Measurements from ENCODE around the gene C9orf78. TPM values are rescaled to one million over a fixed set of nuclear protein-coding genes. Genes with fewer than 3 reads are reported as not detected.
A peak's percentile ranks its signal among the peaks of the same experiment; 100 is the strongest.

The C9orf78 gene
- total RNA-seq, 2 experiments from 2014 or later = 83.9 to 89.2 TPM

GRCh38 chr9:129828969-129829368 is 6.1 kb downstream of the C9orf78 start:
- H3K36me3 Mint-ChIP-seq (ENCODE audit: low read depth) = peaks cover 43% of the 10 kb centered on the region
- DNase-seq = no peak
- H3K4me3 Mint-ChIP-seq = no peak overlapping the region
- CTCF ChIA-PET = no interaction called here
- peaks cover 26% of the 10 kb centered on the region for H3K4me1 Mint-ChIP-seq
- no peaks in the 10 kb centered on the region for H3K9me3 Mint-ChIP-seq
- no peak overlapping the region for H3K27ac Mint-ChIP-seq
- no peaks in the 10 kb centered on the region for H3K27me3 Mint-ChIP-seq
- POLR2A ChIA-PET = no interaction called here

GRCh38 chr9:129828051-129828450 is 7.0 kb downstream of the C9orf78 start:
- POLR2A ChIA-PET = no interaction called here
- Mint-ChIP-seq H3K36me3 (ENCODE audit: low read depth) (peaks cover 36% of the 10 kb centered on the region), H3K4me1 (peaks cover 17% of the 10 kb centered on the region), H3K4me3 (no peak overlapping the region), H3K27ac (peak overlapping the region; percentile 19), H3K27me3 (no peaks in the 10 kb centered on the region), H3K9me3 (no peaks in the 10 kb centered on the region)
- DNase-seq = no peak
- CTCF ChIA-PET = no interaction called here

DNA sequence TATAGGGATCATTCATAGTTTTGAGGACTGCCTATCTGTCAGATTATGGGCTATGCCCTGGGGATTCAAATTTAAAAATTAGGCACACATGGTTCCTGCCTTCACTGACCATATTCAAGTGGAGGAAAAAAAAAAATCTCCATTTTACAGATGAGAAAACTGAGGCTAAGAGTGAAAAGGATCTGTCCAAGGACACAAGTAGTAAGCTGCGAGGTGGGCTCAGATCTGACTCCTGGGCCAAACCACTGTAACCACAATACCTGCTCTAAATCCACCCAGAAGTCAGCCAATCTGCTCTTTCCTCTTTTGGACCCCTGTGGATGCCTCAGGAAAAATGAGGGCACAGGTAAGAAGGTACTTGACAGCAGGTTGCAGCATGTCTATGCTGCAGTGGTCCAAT is 8.3 kb downstream of the C9orf78 start:
- no peak overlapping the region for H3K4me3 Mint-ChIP-seq
- no peak overlapping the region for H3K27ac Mint-ChIP-seq
- H3K36me3 Mint-ChIP-seq (ENCODE audit: low read depth) = peaks cover 40% of the 10 kb centered on the region
- ChIA-PET POLR2A (no interaction called here), CTCF (interaction anchor here (0.6 to 0.7 kb wide), 2 partner anchors 37 to 61 kb away, joined by 3 read pairs; no protein-coding TSS in a partner anchor)
- H3K9me3 Mint-ChIP-seq = no peaks in the 10 kb centered on the region
- H3K27me3 Mint-ChIP-seq = no peaks in the 10 kb centered on the region
- H3K4me1 Mint-ChIP-seq = peaks cover 24% of the 10 kb centered on the region
- DNase-seq = no peak

- CTCF ChIA-PET = interaction anchor here (0.8 kb wide), 1 partner anchor 8 kb away, joined by 3 read pairs; the partner anchor contains the start of genes C9orf78 and USP20
- DNase-seq = no peak
- POLR2A ChIA-PET = no interaction called here
- Mint-ChIP-seq H3K4me1 (peaks cover 24% of the 10 kb centered on the region), H3K36me3 (ENCODE audit: low read depth) (peaks cover 37% of the 10 kb centered on the region), H3K9me3 (no peaks in the 10 kb centered on the region), H3K4me3 (no peak overlapping the region), H3K27me3 (no peaks in the 10 kb centered on the region), H3K27ac (no peak overlapping the region)
Measured at GRCh38 chr9:129826344-129826743, 8.7 kb downstream of the C9orf78 start.

- peak within 1 kb of the TSS; percentile 81 for H3K4me3 Mint-ChIP-seq
- DNase-seq = peak; percentile 95
- no peaks in the 10 kb centered on the region for H3K27me3 Mint-ChIP-seq
- peak within 1 kb of the TSS; percentile 83 for H3K27ac Mint-ChIP-seq
- peaks cover 24% of the 10 kb centered on the region for H3K36me3 Mint-ChIP-seq (ENCODE audit: low read depth)
- POLR2A ChIA-PET = interaction anchor here (0.5 to 1.0 kb wide), 2 partner anchors 22 to 684 kb away, joined by 3 to 6 read pairs; no protein-coding TSS in a partner anchor
- CTCF ChIA-PET = interaction anchor here (1.1 to 1.4 kb wide), 2 partner anchors 37 to 46 kb away, joined by 3 to 4 read pairs; no protein-coding TSS in a partner anchor
- H3K9me3 Mint-ChIP-seq = no peaks in the 10 kb centered on the region
- peaks cover 19% of the 10 kb centered on the region for H3K4me1 Mint-ChIP-seq
Measured at GRCh38 chr9:129823935-129824601, 11.0 kb downstream of the C9orf78 start, which contains the start of gene TOR1A. Gene TOR1A, minus strand, starts transcription at chr9:129824136. Its CDS starts 51 bp downstream, at chr9:129824085.

GRCh38 chr9:129823542-129823934 is 11.5 kb downstream of the C9orf78 start:
- no peak for DNase-seq
- H3K36me3 Mint-ChIP-seq (ENCODE audit: low read depth) = peaks cover 25% of the 10 kb centered on the region
- H3K4me1 Mint-ChIP-seq = peaks cover 21% of the 10 kb centered on the region
- no peaks in the 10 kb centered on the region for H3K9me3 Mint-ChIP-seq
- H3K27ac Mint-ChIP-seq = peak overlapping the region; percentile 83
- POLR2A ChIA-PET = interaction anchor here (0.5 to 1.0 kb wide), 2 partner anchors 21 to 683 kb away, joined by 3 to 6 read pairs; no protein-coding TSS in a partner anchor
- H3K27me3 Mint-ChIP-seq = no peaks in the 10 kb centered on the region
- H3K4me3 Mint-ChIP-seq = peak overlapping the region; percentile 81
- CTCF ChIA-PET = no interaction called here

- no peaks in the 10 kb centered on the region for H3K27me3 Mint-ChIP-seq
- no peaks in the 10 kb centered on the region for H3K9me3 Mint-ChIP-seq
- CTCF ChIA-PET = no interaction called here
- peaks cover 24% of the 10 kb centered on the region for H3K36me3 Mint-ChIP-seq (ENCODE audit: low read depth)
- POLR2A ChIA-PET = interaction anchor here (1.0 kb wide), 1 partner anchor 683 kb away, joined by 3 read pairs; no protein-coding TSS in a partner anchor
- peaks cover 19% of the 10 kb centered on the region for H3K4me1 Mint-ChIP-seq
- H3K4me3 Mint-ChIP-seq = peak overlapping the region; percentile 81
- H3K27ac Mint-ChIP-seq = peak overlapping the region; percentile 76
- DNase-seq = peak; percentile 40
Measured at GRCh38 chr9:129822898-129823541, 12.1 kb downstream of the C9orf78 start.

- peak overlapping the region; percentile 54 for H3K27ac Mint-ChIP-seq
- CTCF ChIA-PET = interaction anchor here (0.7 to 1.1 kb wide), 3 partner anchors 13 to 90 kb away, joined by 3 to 4 read pairs (median 4); no protein-coding TSS in a partner anchor
- POLR2A ChIA-PET = interaction anchor here (0.6 kb wide), 1 partner anchor 96 kb away, joined by 7 read pairs; no protein-coding TSS in a partner anchor
- H3K36me3 Mint-ChIP-seq (ENCODE audit: low read depth) = peaks cover 51% of the 10 kb centered on the region
- DNase-seq = no peak
- H3K4me1 Mint-ChIP-seq = peaks cover 10% of the 10 kb centered on the region
- no peak overlapping the region for H3K4me3 Mint-ChIP-seq
- H3K9me3 Mint-ChIP-seq = no peaks in the 10 kb centered on the region
- H3K27me3 Mint-ChIP-seq = no peaks in the 10 kb centered on the region
Measured at GRCh38 chr9:129816501-129817435, 18.3 kb downstream of the C9orf78 start.

GRCh38 chr9:129815278-129815677 is 19.8 kb downstream of the C9orf78 start:
- Mint-ChIP-seq H3K27me3 (no peaks in the 10 kb centered on the region), H3K27ac (no peak overlapping the region), H3K36me3 (ENCODE audit: low read depth) (peaks cover 55% of the 10 kb centered on the region), H3K4me3 (no peak overlapping the region), H3K9me3 (no peaks in the 10 kb centered on the region), H3K4me1 (peaks cover 18% of the 10 kb centered on the region)
- ChIA-PET POLR2A (no interaction called here), CTCF (no interaction called here)
- no peak for DNase-seq

DNA sequence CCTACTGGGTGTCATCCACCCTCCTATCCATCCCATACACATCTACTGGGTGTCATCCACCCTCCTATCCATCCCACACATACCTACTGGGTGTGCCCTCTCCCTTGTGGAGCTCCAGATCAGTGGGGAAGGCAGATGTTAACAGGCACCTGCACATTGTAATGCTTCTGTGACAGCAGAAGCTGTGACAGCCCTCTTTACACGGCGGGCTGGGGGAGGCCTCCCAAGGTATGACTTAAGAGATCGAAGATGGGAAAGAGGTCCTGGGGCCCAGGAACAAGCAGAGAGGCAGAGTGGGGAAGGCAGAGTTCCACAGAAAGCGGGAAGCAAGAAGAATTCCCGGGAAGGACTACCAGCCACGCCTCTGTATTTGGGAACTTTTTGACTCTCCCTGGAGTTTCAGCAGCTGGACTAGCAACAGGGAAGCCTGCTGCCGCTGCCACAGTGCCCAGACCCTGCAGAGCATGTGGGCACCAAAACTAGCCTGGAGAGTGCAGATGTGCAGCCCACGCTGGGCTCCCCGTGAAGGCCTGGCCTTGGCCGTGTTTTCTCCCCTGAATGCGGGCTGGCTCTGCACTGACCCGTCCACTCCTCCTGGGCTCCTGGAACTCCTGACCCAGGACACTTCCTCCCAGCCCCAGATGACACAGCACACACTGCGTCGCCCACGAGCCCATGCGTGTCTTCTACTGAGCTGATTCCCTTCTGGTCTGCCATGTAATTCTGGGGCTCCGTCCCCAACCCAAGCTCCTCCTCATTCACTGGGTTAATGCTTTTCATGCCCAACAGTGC is 20.4 kb downstream of the C9orf78 start:
- ChIA-PET CTCF (no interaction called here), POLR2A (no interaction called here)
- H3K4me1 Mint-ChIP-seq = peaks cover 21% of the 10 kb centered on the region
- no peaks in the 10 kb centered on the region for H3K27me3 Mint-ChIP-seq
- peaks cover 57% of the 10 kb centered on the region for H3K36me3 Mint-ChIP-seq (ENCODE audit: low read depth)
- H3K27ac Mint-ChIP-seq = peak overlapping the region; percentile 46
- H3K9me3 Mint-ChIP-seq = no peaks in the 10 kb centered on the region
- DNase-seq = no peak
- no peak overlapping the region for H3K4me3 Mint-ChIP-seq

DNA sequence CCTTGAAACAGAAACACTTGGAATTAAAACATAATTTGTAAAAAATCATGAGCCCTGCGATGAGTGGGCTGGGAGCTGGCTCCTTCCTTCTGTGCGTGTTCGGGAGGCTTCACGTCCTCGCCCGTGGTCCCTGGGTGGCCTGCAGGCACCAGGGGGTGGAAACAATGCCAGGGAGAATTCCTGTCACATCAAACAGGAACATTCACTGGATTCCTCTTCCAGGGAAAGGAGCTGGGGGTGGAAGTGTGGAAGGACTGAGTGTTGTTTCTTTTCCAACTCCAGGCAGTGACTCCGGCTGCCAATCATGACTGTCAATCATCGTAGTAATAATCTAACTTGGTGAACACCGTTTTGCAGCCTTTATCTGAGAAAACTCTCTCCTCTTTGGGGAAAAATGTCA is 21.4 kb downstream of the C9orf78 start:
- POLR2A ChIA-PET = no interaction called here
- DNase-seq = no peak
- Mint-ChIP-seq H3K9me3 (no peaks in the 10 kb centered on the region), H3K4me1 (peaks cover 22% of the 10 kb centered on the region), H3K27me3 (no peaks in the 10 kb centered on the region), H3K27ac (no peak overlapping the region), H3K36me3 (ENCODE audit: low read depth) (peaks cover 60% of the 10 kb centered on the region), H3K4me3 (no peak overlapping the region)
- CTCF ChIA-PET = interaction anchor here (0.6 to 1.1 kb wide), 2 partner anchors 16 to 25 kb away, joined by 3 to 4 read pairs; no protein-coding TSS in a partner anchor

DNA sequence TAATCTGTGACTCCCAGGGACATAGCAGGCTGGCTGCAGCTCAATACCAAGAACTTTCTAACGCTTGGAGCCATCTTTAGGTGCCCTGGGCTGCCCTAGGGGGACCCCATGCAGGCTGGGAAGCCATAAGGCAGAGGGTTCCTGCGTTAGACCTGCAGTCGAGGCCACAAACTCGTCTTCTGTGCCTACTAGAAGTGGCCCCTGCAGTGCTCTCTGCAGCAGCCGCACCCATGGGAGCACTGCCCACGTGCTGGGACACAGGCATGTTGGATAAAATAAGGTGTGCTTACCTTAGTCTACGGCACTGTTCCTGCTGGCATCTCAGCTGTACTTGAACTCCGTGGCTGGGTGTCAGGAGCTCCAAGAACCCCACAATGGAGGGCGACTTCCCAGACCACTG is 22.7 kb downstream of the C9orf78 start:
- Mint-ChIP-seq H3K4me1 (peaks cover 22% of the 10 kb centered on the region), H3K9me3 (no peaks in the 10 kb centered on the region), H3K27me3 (no peaks in the 10 kb centered on the region), H3K4me3 (no peak overlapping the region), H3K27ac (no peak overlapping the region), H3K36me3 (ENCODE audit: low read depth) (peaks cover 60% of the 10 kb centered on the region)
- no peak for DNase-seq
- ChIA-PET POLR2A (no interaction called here), CTCF (no interaction called here)

Data from activated CD4-positive, alpha-beta T cell treated with anti-CD3 and anti-CD28 coated beads, Interleukin-2, amount 10 ng/mL, durations not matched to agents 7 days and 5 days (primary cell).